H1 (cell line): ENCODE data around the gene DICER1. TPM values are rescaled to one million over a fixed set of nuclear protein-coding genes. Genes with fewer than 3 reads are reported as not detected.

Source experiments
- CTCF ChIA-PET: fragments of 300-600 bp; sonication (Branson Sonifier 250); formaldehyde crosslinking; loops from one replicate; lab custom pipeline; 2021; ENCODE audit not compliant: partially characterized antibody; lab: Charles Lee
- POLR2A ChIA-PET: fragments of 300-600 bp; sonication (Branson Sonifier 250); formaldehyde crosslinking; loops from one replicate; lab custom pipeline; 2021; ENCODE audit warnings: inconsistent platforms; ENCODE audit not compliant: partially characterized antibody; lab: Charles Lee
- DNase-seq, 2 experiments: peaks; one replicate each; pipeline versions ENCODE4 v3.0.0 to v3.0.0-alpha.2; 2010 to 2022; ENCODE audit warnings: low spot score in 2 of 2, low read depth in 1 of 2, mixed read lengths in 1 of 2
- FAIRE-seq: peaks from 2 replicates; lab custom pipeline; 2011; peaks lifted over from hg19 to GRCh38; lab: Jason Lieb, UNC
- H2AFZ ChIP-seq: 2 replicates; pipeline ENCODE4 v1.8.1; 2012; ENCODE audit warnings: low read length, inconsistent platforms
- H2AK5ac ChIP-seq: 2 replicates; pipeline ENCODE4 v1.6.1; 2013; ENCODE audit warnings: low read depth, low read length
- H2BK120ac ChIP-seq: replicated peaks from 2 replicates; pipeline ENCODE3; 2013; ENCODE audit warnings: low read depth, low read length, inconsistent platforms
- H2BK12ac ChIP-seq: 2 replicates; pipeline ENCODE4 v1.6.1; 2013; ENCODE audit warnings: low read depth, low read length
- H2BK15ac ChIP-seq: 2 replicates; pipeline ENCODE4 v1.6.1; 2013; ENCODE audit warnings: low read length
- H2BK20ac ChIP-seq: 2 replicates; pipeline ENCODE4 v1.6.1; 2013; ENCODE audit warnings: low read length
- H2BK5ac ChIP-seq: 2 replicates; pipeline ENCODE4 v1.6.1; 2013; ENCODE audit warnings: low read depth, low read length
- H3K14ac ChIP-seq: 2 replicates; pipeline ENCODE4 v1.6.1; 2013; ENCODE audit warnings: inconsistent platforms; ENCODE audit not compliant: insufficient read length
- H3K18ac ChIP-seq: 2 replicates; pipeline ENCODE4 v1.6.1; 2013; ENCODE audit warnings: low read length; ENCODE audit errors: extremely low read depth
- H3K23ac ChIP-seq: 2 replicates; pipeline ENCODE4 v1.6.1; 2013; ENCODE audit warnings: inconsistent platforms; ENCODE audit not compliant: insufficient read length
- H3K23me2 ChIP-seq: 2 replicates; pipeline ENCODE4 v1.6.1; 2013; ENCODE audit warnings: low read depth, low read length
- H3K27ac ChIP-seq: 2 replicates; pipeline ENCODE4 v1.6.1; 2011; ENCODE audit warnings: low read depth, low read length, inconsistent platforms
- H3K27me3 ChIP-seq, 4 experiments: replicated peaks in 1 of 4; 1 replicate in 1 of 4; 2 replicates in 3 of 4; pipeline versions ENCODE4 v1.6.1 to v1.8.1; 2011 to 2013; ENCODE audit warnings: low read length in 3 of 4, mild to moderate bottlenecking in 3 of 4, inconsistent platforms in 2 of 4, mixed read lengths in 2 of 4, moderate library complexity in 1 of 4; ENCODE audit not compliant: control insufficient read depth in 3 of 4, insufficient read depth in 3 of 4; ENCODE audit errors: extremely low read depth in 1 of 4
- H3K36me3 ChIP-seq, 4 experiments: 2 replicates each; pipeline versions ENCODE4 v1.6.1 to v1.8.1; 2011 to 2013; ENCODE audit warnings: mild to moderate bottlenecking in 4 of 4, low read length in 3 of 4, moderate library complexity in 2 of 4, control low read depth in 1 of 4, inconsistent platforms in 1 of 4; ENCODE audit not compliant: insufficient read depth in 4 of 4, control insufficient read depth in 2 of 4
- H3K4ac ChIP-seq: replicated peaks from 2 replicates; pipeline ENCODE3; 2013; ENCODE audit warnings: low read length, low read depth, mixed read lengths, inconsistent platforms; ENCODE audit not compliant: insufficient read length
- H3K4me1 ChIP-seq, 4 experiments: replicated peaks in 1 of 4; 1 replicate in 1 of 4; 2 replicates in 3 of 4; pipeline versions ENCODE4 v1.6.1 to v1.8.1; 2011 to 2013; ENCODE audit warnings: low read length in 3 of 4, inconsistent platforms in 2 of 4, mixed read lengths in 1 of 4; ENCODE audit not compliant: insufficient read depth in 4 of 4, control insufficient read depth in 3 of 4
- H3K4me2 ChIP-seq, 2 experiments: 2 replicates each; pipeline versions ENCODE4 v1.6.1 to v1.8.1; 2011 to 2013; ENCODE audit warnings: low read depth in 2 of 2, low read length in 2 of 2, control low read depth in 1 of 2, inconsistent platforms in 1 of 2, mild to moderate bottlenecking in 1 of 2; ENCODE audit not compliant: insufficient read depth in 1 of 2
- H3K4me3 ChIP-seq, 4 experiments: fragments of 200-600, 300-600 bp in 1 of 4; sonication (generic), shearing (Covaris generic), sonication (Bioruptor Twin) in 1 of 4; 2 replicates each; pipeline versions ENCODE4 v1.5.1 to v1.8.1; 2011 to 2016; ENCODE audit warnings: low read length in 4 of 4, low read depth in 3 of 4, control low read depth in 2 of 4, inconsistent platforms in 2 of 4, mild to moderate bottlenecking in 2 of 4, mixed read lengths in 1 of 4, moderate library complexity in 1 of 4; ENCODE audit not compliant: insufficient read depth in 2 of 4; ENCODE audit errors: extremely low read depth in 1 of 4
- H3K56ac ChIP-seq: replicated peaks from 2 replicates; pipeline ENCODE3; 2013; ENCODE audit warnings: low read depth, mild to moderate bottlenecking, mixed read lengths, low read length, inconsistent platforms; ENCODE audit not compliant: insufficient read length
- H3K79me1 ChIP-seq: 2 replicates; pipeline ENCODE4 v1.6.1; 2013; ENCODE audit warnings: low read depth, low read length, control low read depth
- H3K79me2 ChIP-seq, 2 experiments: 2 replicates each; pipeline versions ENCODE4 v1.6.1 to v1.8.1; 2012 to 2013; ENCODE audit warnings: low read length in 2 of 2, mild to moderate bottlenecking in 2 of 2, inconsistent platforms in 1 of 2; ENCODE audit not compliant: insufficient read depth in 2 of 2, control insufficient read depth in 1 of 2
- H3K9ac ChIP-seq, 4 experiments: replicated peaks in 1 of 4; 1 replicate in 1 of 4; 2 replicates in 3 of 4; pipeline versions ENCODE4 v1.6.1 to v1.8.1; 2011 to 2013; ENCODE audit warnings: low read depth in 3 of 4, low read length in 3 of 4, control low read depth in 2 of 4, mild to moderate bottlenecking in 2 of 4, moderate library complexity in 2 of 4, inconsistent platforms in 1 of 4; ENCODE audit errors: extremely low read depth in 1 of 4
- H3K9me3 ChIP-seq, 2 experiments: 2 replicates each; pipeline versions ENCODE4 v1.6.1 to v1.8.1; 2012 to 2013; ENCODE audit warnings: mild to moderate bottlenecking in 2 of 2, moderate library complexity in 2 of 2, control low read depth in 1 of 2, inconsistent platforms in 1 of 2, low read depth in 1 of 2, low read length in 1 of 2, mixed read lengths in 1 of 2; ENCODE audit not compliant: insufficient read depth in 2 of 2
- H4K20me1 ChIP-seq, 2 experiments: replicated peaks in 1 of 2; 2 replicates each; pipeline versions ENCODE3 to v1.8.1; 2011 to 2013; ENCODE audit warnings: inconsistent platforms in 2 of 2, low read length in 2 of 2, mild to moderate bottlenecking in 1 of 2; ENCODE audit not compliant: insufficient read depth in 2 of 2, control insufficient read depth in 1 of 2
- H4K5ac ChIP-seq: 2 replicates; pipeline ENCODE4 v1.6.1; 2013; ENCODE audit warnings: low read length, low read depth, mixed read lengths, inconsistent platforms; ENCODE audit not compliant: insufficient read length
- H4K8ac ChIP-seq: 2 replicates; pipeline ENCODE4 v1.8.0; 2013; ENCODE audit warnings: mild to moderate bottlenecking, moderate library complexity, low read length, inconsistent platforms; ENCODE audit not compliant: insufficient read depth; ENCODE audit errors: extremely low read depth
- H4K91ac ChIP-seq: replicated peaks from 2 replicates; pipeline ENCODE3; 2013; ENCODE audit warnings: low read length, mixed read lengths, inconsistent platforms; ENCODE audit not compliant: insufficient read length
- BCL11A ChIP-seq, 2 experiments: IDR thresholded peaks; one replicate each; pipeline ENCODE4 v1.6.1; 2011; ENCODE audit warnings: low read depth in 2 of 2, low read length in 2 of 2, mild to moderate bottlenecking in 2 of 2
- CEBPB ChIP-seq: IDR thresholded peaks from 2 replicates; pipeline ENCODE4 v1.6.1; 2012; ENCODE audit warnings: low read depth, low read length
- CTBP2 ChIP-seq: IDR thresholded peaks from 2 replicates; pipeline ENCODE4 v1.7.0; 2011; ENCODE audit warnings: borderline replicate concordance, mild to moderate bottlenecking, moderate library complexity, mixed read lengths, low read length; ENCODE audit not compliant: insufficient read depth, insufficient read length
- KDM1A ChIP-seq: fragments of 200-600, 300-600 bp; sonication (generic); IDR thresholded peaks from 2 replicates; pipeline ENCODE4 v1.7.1; 2016; ENCODE audit warnings: mild to moderate bottlenecking, low read length, borderline replicate concordance
- NRF1 ChIP-seq: IDR thresholded peaks from 2 replicates; pipeline ENCODE4 v1.6.1; 2011; ENCODE audit warnings: mild to moderate bottlenecking, low read depth, low read length, improper control_type of control experiment
- PHF8 ChIP-seq: fragments of 200-600 bp; sonication (generic); conservative IDR thresholded peaks from 2 replicates; pipeline ENCODE4 v1.7.1; 2012; ENCODE audit warnings: low read depth, mild to moderate bottlenecking, inconsistent platforms, low read length, moderate library complexity
- POLR2A ChIP-seq, 2 experiments: IDR thresholded peaks; 1 replicate in 1 of 2; 2 replicates in 1 of 2; pipeline ENCODE4 v1.6.1; 2011; ENCODE audit warnings: low read depth in 2 of 2, low read length in 2 of 2, mild to moderate bottlenecking in 2 of 2; ENCODE audit errors: control extremely low read depth in 1 of 2
- RXRA ChIP-seq: IDR thresholded peaks from 2 replicates; pipeline ENCODE4 v1.6.1; 2011; ENCODE audit warnings: low read depth, mild to moderate bottlenecking, low read length, moderate library complexity; ENCODE audit not compliant: insufficient read depth
- TAF7 ChIP-seq: optimal IDR thresholded peaks from 2 replicates; pipeline ENCODE3; 2011; ENCODE audit warnings: low read depth, mild to moderate bottlenecking, inconsistent platforms, low read length, moderate library complexity, borderline replicate concordance
- WGBS, 2 experiments: shearing (Covaris generic) in 1 of 2; methylation state at CpG; one replicate each; pipeline versions ENCODE4 v1.1.6 to v1.1.7; 2013 to 2015; ENCODE audit warnings: low lambda C conversion rate in 2 of 2, mixed read lengths in 2 of 2, inconsistent platforms in 1 of 2, low coverage in 1 of 2, missing lambda C conversion rate in 1 of 2; ENCODE audit not compliant: insufficient replicate concordance in 2 of 2, insufficient coverage in 1 of 2, insufficient read length in 1 of 2; ENCODE audit errors: extremely low coverage in 1 of 2, missing lambda C conversion rate in 1 of 2; 5-methylcytosine and 5-hydroxymethylcytosine counted together
- polyA plus RNA-seq, 7 experiments: library from polyadenylated mRNA; depleted of rRNA in 3 of 7; stranded (reverse) in 5 of 7; unstranded in 2 of 7; fragments of >200 nt in 5 of 7; fragments of 200-250 nt in 2 of 7; gene quantifications; 1 replicate in 5 of 7; 2 replicates in 1 of 7; 4 replicates in 1 of 7; pipeline versions ENCODE4 v1.2.1 to v1.2.3, GENCODE V29; 2011 to 2013; ENCODE audit warnings: missing spikeins in 2 of 7, mixed read lengths in 2 of 7
- total RNA-seq: library from RNA; stranded (reverse); fragmentation: NEBNext Ultra II Directional; extraction: Animal tissue kit (Norgen Biotek cat#: 25700); gene quantifications from 2 replicates; pipeline ENCODE4 v1.2.1, GENCODE V29; 2021
- TF ChIP-seq, protein P1 (sequence below): IDR thresholded peaks from 2 replicates; pipeline ENCODE4 v1.6.1; 2011; ENCODE audit warnings: low read length, improper control_type of control experiment

DICER1 gene
- total and polyA plus RNA-seq, 2 of the 8 experiments (the other 6 are each of a cell fraction or from before 2014, with no cell fraction given), result 11.9 to 61.8 TPM

DNA sequence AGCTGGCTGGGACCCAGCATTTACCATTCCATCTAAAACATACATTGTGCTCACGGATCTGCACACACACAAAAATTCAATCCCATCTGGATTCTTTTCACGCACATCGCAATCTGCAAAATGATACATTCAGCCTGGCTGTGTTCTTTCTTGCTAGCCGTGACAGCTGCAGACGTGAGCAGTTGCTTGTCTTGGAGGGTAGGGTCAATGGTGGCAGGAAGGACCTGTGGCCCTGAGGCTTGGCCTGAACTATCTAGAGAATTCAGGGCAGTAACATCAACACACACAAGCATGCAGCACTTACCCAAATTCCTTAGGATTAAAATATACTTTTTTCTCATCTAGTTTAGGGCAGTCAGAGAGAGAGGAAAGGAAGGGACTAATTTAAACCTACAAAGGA lies 72.0 kb downstream of the DICER1 start:
- no peak overlapping the region for H3K18ac ChIP-seq
- 91% methylated on average over 5 of the region's 5 CpGs; no CpG with 5 or more reads in 1 of the 2 experiments for WGBS, 2 experiments
- no peaks in the 10 kb centered on the region for H3K4me1 ChIP-seq
- H3K4me2 ChIP-seq, result no peak overlapping the region
- no peak overlapping the region for H3K23ac ChIP-seq
- H4K91ac ChIP-seq, result no peak overlapping the region
- ChIA-PET POLR2A (no interaction called here), CTCF (interaction anchor here (1.8 kb wide), 1 partner anchor 12 kb away, joined by 4 read pairs; no protein-coding TSS in a partner anchor)
- H2BK15ac ChIP-seq, result no peak overlapping the region
- no peaks in the 10 kb centered on the region for H3K79me1 ChIP-seq
- no peak overlapping the region for H2BK20ac ChIP-seq
- H3K14ac ChIP-seq, result no peak overlapping the region
- no peak overlapping the region for H3K4me3 ChIP-seq
- TF ChIP-seq KDM1A, result no peak
- no peak for TF ChIP-seq RXRA
- TF ChIP-seq POLR2A (IDR thresholded peaks at IDR 0.05; ENCODE audit: control extremely low read depth in 1 of 2, low read depth in 2 of 2, low read length in 2 of 2), result no peak
- TF ChIP-seq, protein P1, sequence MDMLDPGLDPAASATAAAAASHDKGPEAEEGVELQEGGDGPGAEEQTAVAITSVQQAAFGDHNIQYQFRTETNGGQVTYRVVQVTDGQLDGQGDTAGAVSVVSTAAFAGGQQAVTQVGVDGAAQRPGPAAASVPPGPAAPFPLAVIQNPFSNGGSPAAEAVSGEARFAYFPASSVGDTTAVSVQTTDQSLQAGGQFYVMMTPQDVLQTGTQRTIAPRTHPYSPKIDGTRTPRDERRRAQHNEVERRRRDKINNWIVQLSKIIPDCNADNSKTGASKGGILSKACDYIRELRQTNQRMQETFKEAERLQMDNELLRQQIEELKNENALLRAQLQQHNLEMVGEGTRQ, result no peak
- TF ChIP-seq PHF8, result no peak
- no peak for TF ChIP-seq CTBP2
- no peak for TF ChIP-seq BCL11A (IDR thresholded peaks at IDR 0.05; ENCODE audit: low read depth in 2 of 2, low read length in 2 of 2)
- TF ChIP-seq NRF1, result no peak
- no peak for TF ChIP-seq TAF7
- no peak for TF ChIP-seq CEBPB
- H3K36me3 ChIP-seq, result peaks cover 0 to 26% (median 2%) of the 10 kb centered on the region in 4 experiments; a peak in 5 of 8 replicates
- no peak overlapping the region for H2AK5ac ChIP-seq
- H3K9me3 ChIP-seq, result no peaks in the 10 kb centered on the region
- no peak overlapping the region for H3K9ac ChIP-seq
- H3K27me3 ChIP-seq, result no peaks in the 10 kb centered on the region
- H2BK5ac ChIP-seq, result no peak overlapping the region
- H4K20me1 ChIP-seq, result no peaks in the 10 kb centered on the region
- no peak overlapping the region for H4K5ac ChIP-seq
- FAIRE-seq, result no peak
- H3K27ac ChIP-seq, result no peak overlapping the region
- H3K56ac ChIP-seq, result no peak overlapping the region
- H3K4ac ChIP-seq, result no peak overlapping the region
- H3K79me2 ChIP-seq, result no peaks in the 10 kb centered on the region
- H2BK120ac ChIP-seq, result no peak overlapping the region
- no peak overlapping the region for H4K8ac ChIP-seq
- no peak for DNase-seq
- no peak overlapping the region for H2BK12ac ChIP-seq
- no peaks in the 10 kb centered on the region for H3K23me2 ChIP-seq
- H2AFZ ChIP-seq, result no peak overlapping the region
